Endothelial cell (in vitro differentiated cells): ENCODE data around the gene HES4. TPM values are rescaled to one million over a fixed set of nuclear protein-coding genes. Genes with fewer than 3 reads are reported as not detected.

Source experiments
- DNase-seq: peaks from one replicate; pipeline ENCODE4 v3.0.0; 2021; ENCODE audit warnings: low spot score
- H3K27ac Mint-ChIP-seq: one replicate; pipeline ENCODE4 v1.8.0; 2021; ENCODE audit warnings: mixed read lengths, inconsistent platforms; ENCODE audit not compliant: unreplicated experiment
- H3K27me3 Mint-ChIP-seq: one replicate; pipeline ENCODE4 v1.8.0; 2021; ENCODE audit warnings: mild to moderate bottlenecking, moderate library complexity, mixed read lengths, inconsistent platforms; ENCODE audit not compliant: unreplicated experiment
- H3K36me3 Mint-ChIP-seq: one replicate; pipeline ENCODE4 v1.8.0; 2021; ENCODE audit warnings: mild to moderate bottlenecking, low read depth, mixed read lengths, inconsistent platforms; ENCODE audit not compliant: unreplicated experiment
- H3K4me1 Mint-ChIP-seq: one replicate; pipeline ENCODE4 v1.8.0; 2021; ENCODE audit warnings: mild to moderate bottlenecking, mixed read lengths, inconsistent platforms; ENCODE audit not compliant: unreplicated experiment
- H3K4me3 Mint-ChIP-seq: one replicate; pipeline ENCODE4 v1.8.0; 2021; ENCODE audit warnings: mild to moderate bottlenecking, mixed read lengths, inconsistent platforms; ENCODE audit not compliant: unreplicated experiment
- H3K9me3 Mint-ChIP-seq: one replicate; pipeline ENCODE4 v1.8.0; 2021; ENCODE audit warnings: mixed read lengths, inconsistent platforms; ENCODE audit not compliant: unreplicated experiment
- CTCF ChIP-seq: fragments of 200-600 bp; sonication (generic); IDR thresholded peaks from one replicate; pipeline ENCODE4 v1.5.0; 2021; ENCODE audit warnings: antibody characterized with exemption; ENCODE audit not compliant: unreplicated experiment
- total RNA-seq: library from RNA; stranded (reverse); fragmentation: NEBNext Ultra II Directional; extraction: Animal tissue kit (Norgen Biotek cat#: 25700); gene quantifications from one replicate; pipeline ENCODE4 v1.2.1, GENCODE V29; 2021; ENCODE audit not compliant: unreplicated experiment

HES4 gene
- total RNA-seq, 1 donor from 2014 or later = 144 TPM

GRCh38 chr1:1039145-1039910 is 39.4 kb upstream of the HES4 start:
- H3K27me3 Mint-ChIP-seq = peaks cover 15% of the 10 kb centered on the region
- DNase-seq = no peak
- no peak overlapping the region for H3K27ac Mint-ChIP-seq
- peak overlapping the region; percentile 79 for H3K4me3 Mint-ChIP-seq
- H3K4me1 Mint-ChIP-seq = no peaks in the 10 kb centered on the region
- no peak for TF ChIP-seq CTCF
- H3K9me3 Mint-ChIP-seq = no peaks in the 10 kb centered on the region
- H3K36me3 Mint-ChIP-seq = peaks cover 15% of the 10 kb centered on the region

GRCh38 chr1:1038694-1039093 is 38.8 kb upstream of the HES4 start:
- no peaks in the 10 kb centered on the region for H3K4me1 Mint-ChIP-seq
- no peaks in the 10 kb centered on the region for H3K9me3 Mint-ChIP-seq
- TF ChIP-seq CTCF = no peak
- no peak overlapping the region for H3K4me3 Mint-ChIP-seq
- peak overlapping the region; percentile 75 for H3K27ac Mint-ChIP-seq
- H3K36me3 Mint-ChIP-seq = peaks cover 15% of the 10 kb centered on the region
- DNase-seq = no peak
- peaks cover 14% of the 10 kb centered on the region for H3K27me3 Mint-ChIP-seq

GRCh38 chr1:1037366-1038327 is 37.8 kb upstream of the HES4 start:
- no peak overlapping the region for H3K4me3 Mint-ChIP-seq
- H3K4me1 Mint-ChIP-seq = peaks cover under 1% of the 10 kb centered on the region
- no peak overlapping the region for H3K27ac Mint-ChIP-seq
- peaks cover 15% of the 10 kb centered on the region for H3K27me3 Mint-ChIP-seq
- no peak for TF ChIP-seq CTCF
- no peak for DNase-seq
- no peaks in the 10 kb centered on the region for H3K9me3 Mint-ChIP-seq
- H3K36me3 Mint-ChIP-seq = peaks cover 10% of the 10 kb centered on the region

GRCh38 chr1:1035291-1035943 is 35.5 kb upstream of the HES4 start:
- DNase-seq = no peak
- Mint-ChIP-seq H3K4me1 (peaks cover 8% of the 10 kb centered on the region), H3K9me3 (no peaks in the 10 kb centered on the region), H3K27ac (no peak overlapping the region), H3K4me3 (no peak overlapping the region), H3K27me3 (peaks cover 20% of the 10 kb centered on the region), H3K36me3 (peaks cover 10% of the 10 kb centered on the region)
- TF ChIP-seq CTCF = no peak
